AG04449 (cell line): ENCODE data around the gene ANKRD13B.

Source experiments
- CTCF ChIA-PET: fragments of 350-600 bp; formaldehyde crosslinking; extraction: SDS; loops from one replicate; lab custom pipeline; 2021; ENCODE audit warnings: antibody characterized with exemption; lab: Yijun Ruan, JAX
- POLR2A ChIA-PET: fragments of 400-600, 350-600 bp; formaldehyde crosslinking; extraction: SDS; loops from one replicate; lab custom pipeline; 2020; ENCODE audit warnings: antibody characterized with exemption, inconsistent platforms; lab: Yijun Ruan, JAX
- DNase-seq: peaks from one replicate; pipeline ENCODE4 v3.0.0-alpha.2; 2010; ENCODE audit warnings: low read depth, low spot score
- H3K4me3 ChIP-seq: 2 replicates; pipeline ENCODE4 v1.5.1; 2011; ENCODE audit warnings: low read depth, mild to moderate bottlenecking, control low read depth, low read length
- TF ChIP-seq, protein P1 (sequence below): IDR thresholded peaks from one replicate; pipeline ENCODE4 v1.5.1; 2011; ENCODE audit warnings: mild to moderate bottlenecking, moderate library complexity, low read length, control low read depth, inconsistent platforms; ENCODE audit not compliant: insufficient read depth; ENCODE audit errors: missing control alignments

ANKRD13B gene

GRCh38 chr17:29592850-29593551 lies at the start of gene ANKRD13B:
Gene ANKRD13B (plus strand): TSS chr17:29593132. CDS start chr17:29593622, 490 bp downstream.
- peak within 1 kb of the TSS; percentile 63 for H3K4me3 ChIP-seq
- ChIA-PET CTCF (interaction anchor here (0.9 to 5.0 kb wide), 22 partner anchors 8 to 500 kb away, joined by 3 to 103 read pairs (median 7); partner anchors contain the start of gene ABHD15), POLR2A (no interaction called here)
- DNase-seq = no peak
- TF ChIP-seq, protein P1, sequence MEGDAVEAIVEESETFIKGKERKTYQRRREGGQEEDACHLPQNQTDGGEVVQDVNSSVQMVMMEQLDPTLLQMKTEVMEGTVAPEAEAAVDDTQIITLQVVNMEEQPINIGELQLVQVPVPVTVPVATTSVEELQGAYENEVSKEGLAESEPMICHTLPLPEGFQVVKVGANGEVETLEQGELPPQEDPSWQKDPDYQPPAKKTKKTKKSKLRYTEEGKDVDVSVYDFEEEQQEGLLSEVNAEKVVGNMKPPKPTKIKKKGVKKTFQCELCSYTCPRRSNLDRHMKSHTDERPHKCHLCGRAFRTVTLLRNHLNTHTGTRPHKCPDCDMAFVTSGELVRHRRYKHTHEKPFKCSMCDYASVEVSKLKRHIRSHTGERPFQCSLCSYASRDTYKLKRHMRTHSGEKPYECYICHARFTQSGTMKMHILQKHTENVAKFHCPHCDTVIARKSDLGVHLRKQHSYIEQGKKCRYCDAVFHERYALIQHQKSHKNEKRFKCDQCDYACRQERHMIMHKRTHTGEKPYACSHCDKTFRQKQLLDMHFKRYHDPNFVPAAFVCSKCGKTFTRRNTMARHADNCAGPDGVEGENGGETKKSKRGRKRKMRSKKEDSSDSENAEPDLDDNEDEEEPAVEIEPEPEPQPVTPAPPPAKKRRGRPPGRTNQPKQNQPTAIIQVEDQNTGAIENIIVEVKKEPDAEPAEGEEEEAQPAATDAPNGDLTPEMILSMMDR = no peak

DNA sequence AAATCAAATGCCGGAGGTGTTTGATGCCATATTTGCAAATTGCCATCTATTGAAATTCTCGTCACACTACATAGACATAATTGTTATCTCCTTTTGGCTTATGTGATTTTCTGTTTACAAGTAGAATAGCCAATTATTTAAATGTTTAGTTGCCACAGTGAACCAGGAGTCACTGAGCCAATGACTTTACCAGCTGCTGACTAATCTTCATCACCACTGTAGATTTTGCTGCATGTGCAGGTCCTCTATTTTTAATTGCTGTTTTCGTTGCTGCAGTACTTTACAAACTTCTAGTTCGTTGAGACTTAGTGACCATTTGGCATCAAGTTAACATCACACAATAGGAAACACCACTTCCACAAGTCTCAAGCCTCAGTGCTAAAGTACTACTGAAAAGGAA lies 48.9 kb upstream of the ANKRD13B start:
- no peak for DNase-seq
- no peak overlapping the region for H3K4me3 ChIP-seq
- POLR2A ChIA-PET = no interaction called here
- TF ChIP-seq, protein P1 = no peak
- CTCF ChIA-PET = interaction anchor here (1.0 to 3.3 kb wide), 3 partner anchors 10 to 173 kb away, joined by 4 to 28 read pairs (median 5); no protein-coding TSS in a partner anchor

DNA sequence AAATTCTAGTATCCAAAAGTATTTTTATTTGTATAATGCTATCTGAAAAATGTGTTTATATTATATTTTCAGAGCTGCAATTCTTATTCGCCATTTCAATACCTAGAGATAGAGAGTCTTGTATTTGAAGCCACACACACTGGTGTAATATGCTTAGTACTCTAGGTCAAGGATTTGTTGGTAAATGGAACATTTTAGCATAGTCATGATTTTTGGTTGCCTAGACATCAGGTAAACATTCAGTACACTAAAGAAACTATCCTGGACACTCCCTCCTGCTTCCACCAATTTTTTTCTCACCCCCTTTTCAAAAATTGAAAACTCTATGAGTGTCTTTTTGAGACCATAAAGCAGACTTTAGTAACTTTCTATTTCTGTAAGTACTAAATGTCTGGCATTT lies 46.8 kb upstream of the ANKRD13B start:
- TF ChIP-seq, protein P1 = no peak
- DNase-seq = no peak
- ChIA-PET CTCF (interaction anchor here (1.0 to 4.6 kb wide), 3 partner anchors 9 to 175 kb away, joined by 4 to 28 read pairs (median 20); no protein-coding TSS in a partner anchor), POLR2A (no interaction called here)
- no peak overlapping the region for H3K4me3 ChIP-seq

DNA sequence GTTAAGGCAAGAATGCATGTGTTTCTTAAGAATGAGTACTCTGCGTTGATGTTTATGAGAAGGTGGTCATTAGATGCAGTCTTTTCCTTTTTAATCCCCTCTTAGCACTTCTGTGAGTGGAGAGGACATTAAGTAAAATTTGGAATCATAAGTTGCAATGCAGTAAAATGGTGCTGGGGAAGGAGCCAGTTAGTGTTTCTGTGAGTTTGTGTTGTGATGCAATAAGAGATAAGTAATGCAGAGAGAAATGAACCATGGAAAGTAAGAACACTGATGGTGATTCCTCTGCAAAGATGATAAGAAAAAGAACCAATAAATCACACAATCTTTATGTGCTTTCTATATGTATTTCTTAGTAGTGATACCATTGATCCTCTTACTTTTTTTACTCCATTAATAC lies 46.1 kb upstream of the ANKRD13B start:
- CTCF ChIA-PET = interaction anchor here (4.6 kb wide), 1 partner anchor 9 kb away, joined by 20 read pairs; no protein-coding TSS in a partner anchor
- no peak overlapping the region for H3K4me3 ChIP-seq
- TF ChIP-seq, protein P1 = no peak
- no peak for DNase-seq
- POLR2A ChIA-PET = no interaction called here

GRCh38 chr17:29549177-29549923 lies 43.6 kb upstream of the ANKRD13B start:
- TF ChIP-seq, protein P1 = no peak
- CTCF ChIA-PET = interaction anchor here (2.0 to 4.6 kb wide), 3 partner anchors 12 to 180 kb away, joined by 11 to 20 read pairs (median 11); no protein-coding TSS in a partner anchor
- DNase-seq = no peak
- POLR2A ChIA-PET = no interaction called here
- no peak overlapping the region for H3K4me3 ChIP-seq

DNA sequence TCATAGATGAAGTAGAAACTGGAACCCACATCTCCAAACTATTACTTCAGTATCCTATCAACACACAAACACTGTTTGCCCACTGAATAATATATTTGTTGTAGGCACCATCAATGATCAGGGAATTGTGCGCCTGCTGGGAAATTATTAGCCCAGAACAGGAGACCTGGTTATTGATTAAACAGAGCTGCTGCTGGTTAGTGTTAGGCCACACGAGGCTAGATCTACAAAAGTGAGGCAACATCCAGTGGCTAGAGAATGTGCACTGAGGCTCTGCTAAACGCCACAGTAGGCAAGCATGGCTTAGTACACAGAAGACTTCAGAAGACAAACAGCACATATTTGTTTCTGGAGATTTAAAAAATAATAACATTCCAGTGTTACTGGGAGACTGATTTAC lies 37.1 kb upstream of the ANKRD13B start:
- POLR2A ChIA-PET = no interaction called here
- TF ChIP-seq, protein P1 = no peak
- CTCF ChIA-PET = interaction anchor here (1.3 to 3.3 kb wide), 6 partner anchors 11 to 186 kb away, joined by 3 to 15 read pairs (median 6); partner anchors contain the start of gene ABHD15
- no peak overlapping the region for H3K4me3 ChIP-seq
- DNase-seq = no peak
